Glutamatergic neuron (in vitro differentiated cells): ENCODE data around the gene PER3. TPM values are rescaled to one million over a fixed set of nuclear protein-coding genes. Genes with fewer than 3 reads are reported as not detected.

Experiments
- DNase-seq: peaks from one replicate; pipeline ENCODE4 v3.0.0; 2022
- H3K27ac Mint-ChIP-seq: one replicate; pipeline ENCODE4 v1.8.0; 2020; ENCODE audit warnings: mild to moderate bottlenecking, mixed read lengths, inconsistent platforms; ENCODE audit not compliant: unreplicated experiment
- H3K27me3 Mint-ChIP-seq: one replicate; pipeline ENCODE4 v1.8.0; 2020; ENCODE audit warnings: mild to moderate bottlenecking, moderate library complexity, mixed read lengths, inconsistent platforms; ENCODE audit not compliant: unreplicated experiment
- H3K36me3 Mint-ChIP-seq: one replicate; pipeline ENCODE4 v1.8.0; 2020; ENCODE audit warnings: mild to moderate bottlenecking, mixed read lengths, inconsistent platforms; ENCODE audit not compliant: unreplicated experiment
- H3K4me1 Mint-ChIP-seq: one replicate; pipeline ENCODE4 v1.8.0; 2020; ENCODE audit warnings: mild to moderate bottlenecking, low read depth, mixed read lengths, inconsistent platforms; ENCODE audit not compliant: unreplicated experiment
- H3K4me3 Mint-ChIP-seq: one replicate; pipeline ENCODE4 v1.8.0; 2020; ENCODE audit warnings: mild to moderate bottlenecking, mixed read lengths, inconsistent platforms; ENCODE audit not compliant: unreplicated experiment
- H3K9me3 Mint-ChIP-seq: one replicate; pipeline ENCODE4 v1.8.0; 2020; ENCODE audit warnings: mild to moderate bottlenecking, moderate library complexity, mixed read lengths, inconsistent platforms; ENCODE audit not compliant: unreplicated experiment
- total RNA-seq: library from RNA; stranded (reverse); fragmentation: NEBNext Ultra II Directional; extraction: Animal tissue kit (Norgen Biotek cat#: 25700); gene quantifications from one replicate; pipeline ENCODE4 v1.2.1, GENCODE V29; 2021; ENCODE audit not compliant: unreplicated experiment
- TF ChIP-seq, protein P1 (sequence below): fragments of 200-600 bp; sonication (generic); IDR thresholded peaks from one replicate; pipeline ENCODE4 v1.5.0; 2021; ENCODE audit not compliant: partially characterized antibody, unreplicated experiment

The PER3 gene
- total RNA-seq, 1 donor from 2014 or later: 3.6 TPM

DNA sequence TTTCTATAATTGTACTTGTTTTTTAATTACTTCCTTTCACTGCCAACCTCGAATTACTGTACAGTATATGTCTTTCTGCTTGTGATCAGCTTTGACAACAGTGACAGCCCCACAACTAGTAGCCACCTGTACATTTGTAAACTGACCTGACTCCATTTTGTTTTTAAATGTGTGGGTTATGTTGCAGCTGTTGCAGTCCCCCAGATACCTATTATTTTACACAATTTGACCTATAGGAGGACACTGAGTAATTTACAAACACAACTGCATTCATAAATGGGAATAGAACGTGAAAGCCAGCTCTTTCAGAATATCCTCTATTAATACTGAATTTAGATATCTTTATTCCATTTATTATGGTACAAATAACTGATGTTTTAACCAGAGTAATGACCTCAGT lies 15.5 kb upstream of the PER3 start:
- Mint-ChIP-seq H3K27ac (no peak overlapping the region), H3K27me3 (peaks cover 3% of the 10 kb centered on the region), H3K4me3 (no peak overlapping the region), H3K36me3 (no peaks in the 10 kb centered on the region), H3K4me1 (peaks cover 13% of the 10 kb centered on the region), H3K9me3 (peaks cover 2% of the 10 kb centered on the region)
- TF ChIP-seq, protein P1, sequence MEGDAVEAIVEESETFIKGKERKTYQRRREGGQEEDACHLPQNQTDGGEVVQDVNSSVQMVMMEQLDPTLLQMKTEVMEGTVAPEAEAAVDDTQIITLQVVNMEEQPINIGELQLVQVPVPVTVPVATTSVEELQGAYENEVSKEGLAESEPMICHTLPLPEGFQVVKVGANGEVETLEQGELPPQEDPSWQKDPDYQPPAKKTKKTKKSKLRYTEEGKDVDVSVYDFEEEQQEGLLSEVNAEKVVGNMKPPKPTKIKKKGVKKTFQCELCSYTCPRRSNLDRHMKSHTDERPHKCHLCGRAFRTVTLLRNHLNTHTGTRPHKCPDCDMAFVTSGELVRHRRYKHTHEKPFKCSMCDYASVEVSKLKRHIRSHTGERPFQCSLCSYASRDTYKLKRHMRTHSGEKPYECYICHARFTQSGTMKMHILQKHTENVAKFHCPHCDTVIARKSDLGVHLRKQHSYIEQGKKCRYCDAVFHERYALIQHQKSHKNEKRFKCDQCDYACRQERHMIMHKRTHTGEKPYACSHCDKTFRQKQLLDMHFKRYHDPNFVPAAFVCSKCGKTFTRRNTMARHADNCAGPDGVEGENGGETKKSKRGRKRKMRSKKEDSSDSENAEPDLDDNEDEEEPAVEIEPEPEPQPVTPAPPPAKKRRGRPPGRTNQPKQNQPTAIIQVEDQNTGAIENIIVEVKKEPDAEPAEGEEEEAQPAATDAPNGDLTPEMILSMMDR: no peak
- no peak for DNase-seq

DNA sequence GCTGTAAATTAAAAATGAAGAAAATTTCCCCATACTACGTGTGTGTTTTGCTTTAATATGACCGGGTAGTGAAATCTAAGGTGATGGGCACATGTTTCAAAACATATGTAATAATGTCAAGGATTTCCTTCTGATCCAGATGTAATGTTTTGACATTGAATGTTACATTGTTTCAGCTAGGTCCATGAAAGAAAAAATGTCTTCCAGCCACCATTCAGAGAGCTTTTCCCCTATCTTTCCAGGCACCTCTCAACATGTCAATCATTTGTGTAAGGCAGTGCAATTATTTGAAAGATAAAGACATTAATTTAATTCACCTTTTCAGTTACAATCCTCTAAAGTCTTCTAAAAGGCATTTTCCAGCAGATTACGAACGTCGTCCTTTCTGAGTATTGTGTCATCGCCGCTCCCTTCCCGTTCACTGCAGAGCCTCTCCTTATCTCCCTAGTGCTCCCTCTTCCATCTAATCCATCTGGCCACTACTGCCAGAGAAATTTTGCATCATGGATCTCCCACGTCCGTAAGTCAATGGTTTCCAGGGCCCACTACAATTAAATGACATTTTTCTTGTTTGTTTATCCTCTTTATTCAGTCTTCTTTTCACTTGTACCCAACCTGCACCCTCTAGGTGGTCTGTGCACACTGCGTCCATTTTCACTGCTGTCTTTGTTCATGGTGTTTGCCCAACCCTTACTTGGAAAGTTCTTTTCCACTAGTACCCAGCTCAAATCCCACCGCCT lies 14.2 kb upstream of the PER3 start:
- H3K36me3 Mint-ChIP-seq: no peaks in the 10 kb centered on the region
- peak overlapping the region; percentile 30 for H3K27ac Mint-ChIP-seq
- peak overlapping the region; percentile 90 for H3K4me3 Mint-ChIP-seq
- peaks cover 13% of the 10 kb centered on the region for H3K4me1 Mint-ChIP-seq
- H3K27me3 Mint-ChIP-seq: peaks cover 6% of the 10 kb centered on the region
- TF ChIP-seq, protein P1: no peak
- no peak for DNase-seq
- H3K9me3 Mint-ChIP-seq: peaks cover 2% of the 10 kb centered on the region

DNA sequence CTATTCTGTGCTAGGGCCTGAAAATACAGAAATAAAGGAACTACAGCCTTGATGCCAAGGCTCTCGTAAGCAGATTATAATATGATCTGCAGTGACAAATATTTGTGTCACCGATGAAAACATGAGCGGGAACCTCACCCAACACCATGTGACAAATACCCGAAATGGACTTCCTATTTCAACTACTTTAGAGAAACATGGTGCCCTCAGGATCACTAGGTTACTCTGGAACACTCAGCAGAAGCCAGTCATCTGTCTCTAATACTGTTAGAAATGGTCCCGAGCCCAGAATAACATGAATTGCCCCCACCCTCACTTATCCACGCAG lies 13.5 kb upstream of the PER3 start:
- Mint-ChIP-seq H3K27me3 (peaks cover 6% of the 10 kb centered on the region), H3K4me1 (peaks cover 13% of the 10 kb centered on the region), H3K36me3 (no peaks in the 10 kb centered on the region), H3K27ac (peak overlapping the region; percentile 94), H3K9me3 (peaks cover 2% of the 10 kb centered on the region), H3K4me3 (peak overlapping the region; percentile 90)
- no peak for DNase-seq
- TF ChIP-seq, protein P1: no peak

DNA sequence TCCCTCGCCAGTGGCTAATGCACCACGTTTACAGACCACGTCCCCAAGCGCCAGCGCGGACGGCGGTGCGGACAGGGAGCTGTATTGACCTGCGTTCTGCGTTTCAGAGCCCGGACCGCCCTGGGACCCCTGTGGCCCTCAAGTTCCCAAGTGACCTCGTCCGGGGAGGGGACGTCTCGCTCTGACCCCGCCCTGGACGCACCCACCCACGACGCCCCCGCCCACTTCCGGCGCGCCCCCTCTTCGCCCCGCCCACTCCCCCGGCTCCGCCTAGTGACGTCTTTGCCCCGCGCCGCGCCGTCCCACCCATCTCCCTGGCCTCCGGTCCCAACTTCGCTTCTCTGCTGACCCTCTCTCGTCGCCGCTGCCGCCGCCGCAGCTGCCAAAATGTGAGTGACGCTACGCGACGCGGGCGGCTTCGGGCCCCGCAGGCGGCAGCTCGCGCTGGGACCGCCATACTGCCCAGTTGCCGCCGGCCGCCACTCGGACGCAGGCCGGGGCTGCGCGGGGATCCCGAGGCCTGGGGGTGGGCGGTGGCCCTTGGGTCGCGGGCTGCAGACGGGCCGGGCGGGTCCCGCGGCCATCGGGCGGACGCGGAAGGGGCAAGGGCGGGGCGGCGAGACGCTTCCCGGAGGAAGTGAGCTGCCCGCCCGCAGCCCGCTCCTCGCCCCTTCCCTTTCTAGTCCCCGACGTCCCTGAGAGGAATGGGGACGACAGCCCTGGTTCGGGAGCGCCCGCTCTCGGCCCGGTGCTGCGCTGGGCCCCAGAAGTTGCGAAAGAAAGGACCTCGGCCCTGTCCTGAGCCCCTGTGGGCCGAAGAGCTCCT lies 12.9 kb upstream of the PER3 start, which contains the start of gene VAMP3:
VAMP3 (plus strand) TSS at position 300 of the 826 bp plus-strand sequence; CDS start at position 388, 88 bp downstream.
- peaks cover 6% of the 10 kb centered on the region for H3K27me3 Mint-ChIP-seq
- peak; percentile 97 for DNase-seq
- no peaks in the 10 kb centered on the region for H3K36me3 Mint-ChIP-seq
- peak within 1 kb of the TSS; percentile 94 for H3K27ac Mint-ChIP-seq
- TF ChIP-seq, protein P1: no peak
- peaks cover 13% of the 10 kb centered on the region for H3K4me1 Mint-ChIP-seq
- H3K4me3 Mint-ChIP-seq: peak within 1 kb of the TSS; percentile 93
- H3K9me3 Mint-ChIP-seq: peaks cover 2% of the 10 kb centered on the region
